PC-3 (cell line): Measurements from ENCODE around the gene BRWD1. TPM values are rescaled to one million over a fixed set of nuclear protein-coding genes. Genes with fewer than 3 reads are reported as not detected.

Experiments
- ATAC-seq: fragments of 200-7000 bp; cut with Tn5 transposase; 2 replicates; pipeline ENCODE4 v1.9.1; 2020; ENCODE audit warnings: mild to moderate bottlenecking, moderate library complexity
- BruUV-seq: library from RNA; stranded (reverse); fragments of 400-500 nt; replicated peaks from 2 replicates; lab custom pipeline; 2021; lab: Mats Ljungman, UMichigan
- CTCF ChIA-PET: fragments of 300-600 bp; sonication (Branson Sonifier 250); formaldehyde crosslinking; loops from one replicate; lab custom pipeline; 2022; ENCODE audit warnings: antibody characterized with exemption; lab: Charles Lee
- POLR2A ChIA-PET: fragments of 300-600 bp; sonication (Branson Sonifier 250); formaldehyde crosslinking; loops from one replicate; lab custom pipeline; 2022; ENCODE audit warnings: antibody characterized with exemption; ENCODE audit not compliant: unreplicated experiment; lab: Charles Lee
- DNase-seq: peaks from one replicate; pipeline ENCODE4 v3.0.0-alpha.2; 2015
- H2AFZ ChIP-seq: fragments of 300-600 bp; sonication (generic); 2 replicates; pipeline ENCODE4 v1.6.0; 2016; ENCODE audit warnings: antibody characterized with exemption, low read length
- H3F3A ChIP-seq: fragments of 300-600 bp; sonication (generic); one replicate; pipeline ENCODE4 v1.6.0; 2017; ENCODE audit warnings: antibody characterized with exemption, low read length, control low read depth, mild to moderate bottlenecking; ENCODE audit not compliant: unreplicated experiment
- H3K27ac ChIP-seq: fragments of 300-600 bp; sonication (generic); 2 replicates; pipeline ENCODE4 v1.5.1; 2016; ENCODE audit warnings: mild to moderate bottlenecking, low read length
- H3K27me3 ChIP-seq: fragments of 300-600 bp; sonication (generic); 2 replicates; pipeline ENCODE4 v1.6.1; 2016; ENCODE audit warnings: low read length, mixed read lengths
- H3K36me3 ChIP-seq: fragments of 300-600 bp; sonication (generic); 2 replicates; pipeline ENCODE4 v1.6.1; 2016; ENCODE audit warnings: low read depth, mixed run types, low read length, mixed read lengths
- H3K4me1 ChIP-seq: fragments of 300-600 bp; sonication (generic); 2 replicates; pipeline ENCODE4 v1.5.1; 2016; ENCODE audit warnings: low read length; ENCODE audit not compliant: insufficient read depth
- H3K4me2 ChIP-seq: fragments of 300-600 bp; sonication (generic); 2 replicates; pipeline ENCODE4 v1.6.0; 2016; ENCODE audit warnings: low read length
- H3K4me3 ChIP-seq: fragments of 300-600 bp; sonication (generic); 2 replicates; pipeline ENCODE4 v1.5.1; 2016; ENCODE audit warnings: mild to moderate bottlenecking, low read length, mixed read lengths
- H3K79me2 ChIP-seq: fragments of 300-600 bp; sonication (generic); 2 replicates; pipeline ENCODE4 v1.6.1; 2017; ENCODE audit warnings: low read length, mixed read lengths
- H3K9ac ChIP-seq: fragments of 300-600 bp; sonication (generic); 2 replicates; pipeline ENCODE4 v1.6.0; 2016; ENCODE audit warnings: mild to moderate bottlenecking, low read length
- H3K9me2 ChIP-seq: fragments of 300-600 bp; sonication (generic); replicated peaks from 2 replicates; pipeline ENCODE4 v1.6.1; 2016; ENCODE audit warnings: mixed run types, low read length, mixed read lengths
- H3K9me3 ChIP-seq: fragments of 300-600 bp; sonication (generic); 2 replicates; pipeline ENCODE4 v1.6.1; 2016; ENCODE audit warnings: low read length, mixed read lengths
- H4K20me1 ChIP-seq: fragments of 300-600 bp; sonication (generic); 2 replicates; pipeline ENCODE4 v1.6.1; 2016; ENCODE audit warnings: low read length, mixed read lengths
- EZH2 ChIP-seq: fragments of 300-600 bp; sonication (generic); IDR thresholded peaks from one replicate; pipeline ENCODE4 v1.6.1; 2017; ENCODE audit warnings: antibody characterized with exemption, mild to moderate bottlenecking, low read length; ENCODE audit not compliant: unreplicated experiment
- EZH2phosphoT487 ChIP-seq: fragments of 300-600 bp; sonication (generic); IDR thresholded peaks from 2 replicates; pipeline ENCODE4 v1.6.1; 2018; ENCODE audit warnings: mild to moderate bottlenecking, antibody characterized with exemption, low read length, borderline replicate concordance
- intact Hi-C: fragments of 100-400 bp; cut with micrococcal nuclease; formaldehyde crosslinking; loops from 2 replicates; pipeline ENCODE4 v1.9.0; 2023
- total RNA-seq: library from RNA; depleted of rRNA; stranded (reverse); fragments of >200 nt; gene quantifications from 2 replicates; pipeline ENCODE4 v1.2.3, GENCODE V29; 2014
- TF ChIP-seq, protein P1 (sequence below): fragments of 300-600 bp; sonication (generic); conservative IDR thresholded peaks from 2 replicates; pipeline ENCODE4 v1.5.1; 2017; ENCODE audit warnings: antibody characterized with exemption, low read depth, mild to moderate bottlenecking, low read length

The BRWD1 gene
- total RNA-seq, 1 experiment from 2014 or later: 29.3 TPM

DNA sequence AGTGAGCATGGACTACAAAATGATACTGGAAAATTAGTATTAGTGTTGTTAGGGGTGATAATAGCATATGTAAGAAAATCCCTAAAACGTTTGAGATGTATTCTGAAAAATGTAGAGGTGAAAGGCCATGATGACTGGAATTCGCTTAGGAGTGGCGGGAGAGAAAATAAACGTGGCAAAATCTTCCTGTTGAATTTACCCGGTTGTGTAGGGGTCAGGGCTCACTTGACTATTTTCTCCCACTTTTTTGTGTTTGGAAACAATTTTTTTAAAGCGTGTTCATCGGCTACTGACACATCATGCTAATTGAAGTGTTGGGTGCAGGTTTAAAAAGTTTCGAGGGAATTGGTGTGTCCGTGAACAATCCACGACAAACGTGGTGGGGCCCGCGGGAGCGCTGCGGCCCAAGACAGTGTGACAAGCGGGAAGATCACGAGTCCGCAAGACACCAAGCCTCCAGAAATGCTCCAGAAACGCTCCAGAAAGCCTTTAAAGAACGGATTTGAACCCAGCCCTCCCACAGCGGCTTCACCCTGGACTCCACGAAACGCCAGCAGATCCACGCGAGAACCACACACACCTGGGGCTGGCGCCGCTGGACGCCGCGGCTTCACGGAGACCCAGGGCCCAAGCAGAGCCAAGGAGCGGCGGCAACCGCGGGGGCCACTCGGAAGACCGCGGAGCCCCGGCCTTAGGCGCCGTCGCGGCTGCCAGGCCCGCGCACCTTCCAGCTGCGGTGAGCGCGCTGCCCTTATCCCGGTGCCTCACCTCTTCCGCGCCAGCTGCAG, 130.8 kb downstream of the BRWD1 start:
- peak overlapping the region; percentile 90 for H3K4me2 ChIP-seq
- H3F3A ChIP-seq: no peaks in the 10 kb centered on the region
- no peaks in the 10 kb centered on the region for H3K9me2 ChIP-seq
- ChIA-PET POLR2A (interaction anchor here (0.6 to 0.9 kb wide), 2 partner anchors 10 to 380 kb away, joined by 4 to 5 read pairs; no protein-coding TSS in a partner anchor), CTCF (interaction anchor here (0.6 to 0.9 kb wide), 2 partner anchors 258 to 677 kb away, joined by 3 read pairs; no protein-coding TSS in a partner anchor)
- peaks cover 41% of the 10 kb centered on the region for H3K79me2 ChIP-seq
- peaks cover 24% of the 10 kb centered on the region for H3K36me3 ChIP-seq
- intact Hi-C loops: loop anchor here (5.0 to 10.0 kb wide), 2 partner anchors 202 to 260 kb away; a partner anchor contains a TSS
- peak overlapping the region; percentile 24 for H3K27ac ChIP-seq
- H3K9ac ChIP-seq: peak overlapping the region; percentile 85
- ATAC-seq (no peak; the same call in 1 of the 2 replicates), DNase-seq (peak; percentile 25)
- peak overlapping the region; percentile 86 for H2AFZ ChIP-seq
- TSS peak; percentile 52 for BruUV-seq
- H4K20me1 ChIP-seq: peaks cover 25% of the 10 kb centered on the region
- H3K9me3 ChIP-seq: no peaks in the 10 kb centered on the region
- no peaks in the 10 kb centered on the region for H3K27me3 ChIP-seq
- H3K4me3 ChIP-seq: peak overlapping the region; percentile 85
- peaks cover 18% of the 10 kb centered on the region for H3K4me1 ChIP-seq
- TF ChIP-seq, protein P1, sequence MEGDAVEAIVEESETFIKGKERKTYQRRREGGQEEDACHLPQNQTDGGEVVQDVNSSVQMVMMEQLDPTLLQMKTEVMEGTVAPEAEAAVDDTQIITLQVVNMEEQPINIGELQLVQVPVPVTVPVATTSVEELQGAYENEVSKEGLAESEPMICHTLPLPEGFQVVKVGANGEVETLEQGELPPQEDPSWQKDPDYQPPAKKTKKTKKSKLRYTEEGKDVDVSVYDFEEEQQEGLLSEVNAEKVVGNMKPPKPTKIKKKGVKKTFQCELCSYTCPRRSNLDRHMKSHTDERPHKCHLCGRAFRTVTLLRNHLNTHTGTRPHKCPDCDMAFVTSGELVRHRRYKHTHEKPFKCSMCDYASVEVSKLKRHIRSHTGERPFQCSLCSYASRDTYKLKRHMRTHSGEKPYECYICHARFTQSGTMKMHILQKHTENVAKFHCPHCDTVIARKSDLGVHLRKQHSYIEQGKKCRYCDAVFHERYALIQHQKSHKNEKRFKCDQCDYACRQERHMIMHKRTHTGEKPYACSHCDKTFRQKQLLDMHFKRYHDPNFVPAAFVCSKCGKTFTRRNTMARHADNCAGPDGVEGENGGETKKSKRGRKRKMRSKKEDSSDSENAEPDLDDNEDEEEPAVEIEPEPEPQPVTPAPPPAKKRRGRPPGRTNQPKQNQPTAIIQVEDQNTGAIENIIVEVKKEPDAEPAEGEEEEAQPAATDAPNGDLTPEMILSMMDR: no peak
- no peak for TF ChIP-seq EZH2phosphoT487
- no peak for TF ChIP-seq EZH2

DNA sequence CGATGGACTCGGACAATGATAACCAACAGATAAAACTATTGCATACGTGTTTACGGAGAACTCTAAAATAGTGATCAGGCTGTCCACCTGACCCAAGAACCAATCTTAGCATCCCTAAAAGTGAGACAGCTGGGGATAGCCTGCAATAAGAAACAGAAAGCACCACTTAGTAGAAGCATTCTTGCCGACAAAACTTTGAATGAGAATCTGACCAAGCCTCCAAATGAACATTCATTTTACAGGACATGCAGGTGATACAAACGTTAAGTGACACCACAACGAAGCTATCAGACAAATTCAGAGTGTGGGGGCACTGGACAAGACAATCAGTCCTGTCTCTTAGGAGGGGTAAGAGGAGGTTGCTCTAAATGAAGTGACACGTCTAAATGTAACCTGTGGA, 131.4 kb downstream of the BRWD1 start:
- H2AFZ ChIP-seq: no peak overlapping the region
- no peaks in the 10 kb centered on the region for H3K9me3 ChIP-seq
- H3K79me2 ChIP-seq: peaks cover 41% of the 10 kb centered on the region
- H3F3A ChIP-seq: no peaks in the 10 kb centered on the region
- no peaks in the 10 kb centered on the region for H3K9me2 ChIP-seq
- H3K36me3 ChIP-seq: peaks cover 30% of the 10 kb centered on the region
- ATAC-seq (no peak), DNase-seq (no peak)
- peaks cover 18% of the 10 kb centered on the region for H3K4me1 ChIP-seq
- POLR2A ChIA-PET: interaction anchor here (0.5 kb wide), 1 partner anchor 1389 kb away, joined by 4 read pairs; no protein-coding TSS in a partner anchor
- no peak overlapping the region for H3K27ac ChIP-seq
- no peak for TF ChIP-seq EZH2phosphoT487
- no peak for TF ChIP-seq EZH2
- TF ChIP-seq, protein P1: no peak
- H4K20me1 ChIP-seq: peaks cover 25% of the 10 kb centered on the region
- CTCF ChIA-PET: no interaction called here
- H3K9ac ChIP-seq: peak overlapping the region; percentile 85
- H3K4me3 ChIP-seq: peak overlapping the region; percentile 85
- BruUV-seq: no TSS peak
- H3K27me3 ChIP-seq: no peaks in the 10 kb centered on the region
- H3K4me2 ChIP-seq: peak overlapping the region; percentile 90
- intact Hi-C loops: loop anchor here (5.0 to 10.0 kb wide), 2 partner anchors 203 to 260 kb away; a partner anchor contains a TSS
